ENCODE data around the gene SMCO2.

The SMCO2 gene

GRCh38 chr12:27456618-27457017 is 10.1 kb downstream of the SMCO2 start:
- TF ChIP-seq FOXP2 (optimal IDR thresholded peaks at IDR 0.05; ENCODE audit: borderline replicate concordance, extremely low read depth, extremely low read length, insufficient read depth) (no peak), TAF1 (IDR thresholded peaks at IDR 0.05; ENCODE audit: borderline replicate concordance, insufficient read depth, low read length) (no peak), POLR2AphosphoS5 (IDR thresholded peaks at IDR 0.05; ENCODE audit: low read depth, low read length) (no peak), REST (IDR thresholded peaks at IDR 0.05; ENCODE audit: insufficient read depth in 1 of 2, low read depth in 2 of 2, low read length in 2 of 2) (no peak), SIN3A (IDR thresholded peaks at IDR 0.05; ENCODE audit: borderline replicate concordance, insufficient read depth, low read length) (no peak)

- TF ChIP-seq TAF1 (IDR thresholded peaks at IDR 0.05; ENCODE audit: borderline replicate concordance, insufficient read depth, low read length) (no peak), POLR2AphosphoS5 (IDR thresholded peaks at IDR 0.05; ENCODE audit: low read depth, low read length) (no peak), FOXP2 (optimal IDR thresholded peaks at IDR 0.05; ENCODE audit: borderline replicate concordance, extremely low read depth, extremely low read length, insufficient read depth) (no peak), SIN3A (IDR thresholded peaks at IDR 0.05; ENCODE audit: borderline replicate concordance, insufficient read depth, low read length) (no peak), REST (IDR thresholded peaks at IDR 0.05; ENCODE audit: insufficient read depth in 1 of 2, low read depth in 2 of 2, low read length in 2 of 2) (no peak)
Measured at GRCh38 chr12:27460471-27460978, 14.0 kb downstream of the SMCO2 start.

GRCh38 chr12:27462151-27462694 is 15.7 kb downstream of the SMCO2 start:
- peak; percentile 66; the same call in 1 of the 2 replicates for TF ChIP-seq TAF1 (IDR thresholded peaks at IDR 0.05; ENCODE audit: borderline replicate concordance, insufficient read depth, low read length)
- TF ChIP-seq FOXP2 (optimal IDR thresholded peaks at IDR 0.05; ENCODE audit: borderline replicate concordance, extremely low read depth, extremely low read length, insufficient read depth): no peak

- TF ChIP-seq SIN3A (IDR thresholded peaks at IDR 0.05; ENCODE audit: borderline replicate concordance, insufficient read depth, low read length): no peak
Measured at GRCh38 chr12:27462851-27463250, 16.3 kb downstream of the SMCO2 start.

- TF ChIP-seq SIN3A (IDR thresholded peaks at IDR 0.05; ENCODE audit: borderline replicate concordance, insufficient read depth, low read length) (no peak), TAF1 (IDR thresholded peaks at IDR 0.05; ENCODE audit: borderline replicate concordance, insufficient read depth, low read length) (no peak), POLR2AphosphoS5 (IDR thresholded peaks at IDR 0.05; ENCODE audit: low read depth, low read length) (no peak), FOXP2 (optimal IDR thresholded peaks at IDR 0.05; ENCODE audit: borderline replicate concordance, extremely low read depth, extremely low read length, insufficient read depth) (no peak), REST (IDR thresholded peaks at IDR 0.05; ENCODE audit: insufficient read depth in 1 of 2, low read depth in 2 of 2, low read length in 2 of 2) (no peak)
Measured at GRCh38 chr12:27463511-27464219, 17.1 kb downstream of the SMCO2 start.

GRCh38 chr12:27464220-27464554 is 17.7 kb downstream of the SMCO2 start:
- TF ChIP-seq POLR2AphosphoS5 (IDR thresholded peaks at IDR 0.05; ENCODE audit: low read depth, low read length): no peak
- no peak for TF ChIP-seq SIN3A (IDR thresholded peaks at IDR 0.05; ENCODE audit: borderline replicate concordance, insufficient read depth, low read length)
- TF ChIP-seq REST (IDR thresholded peaks at IDR 0.05; ENCODE audit: insufficient read depth in 1 of 2, low read depth in 2 of 2, low read length in 2 of 2): no peak
- TF ChIP-seq FOXP2 (optimal IDR thresholded peaks at IDR 0.05; ENCODE audit: borderline replicate concordance, extremely low read depth, extremely low read length, insufficient read depth): no peak
- TF ChIP-seq TAF1 (IDR thresholded peaks at IDR 0.05; ENCODE audit: borderline replicate concordance, insufficient read depth, low read length): no peak
